BE2C (cell line): ENCODE results near the gene DCLK1.

Experiments used
- DNase-seq: peaks from one replicate; pipeline ENCODE4 v3.0.0-alpha.2; 2020
- H3K27me3 ChIP-seq: fragments of 250-450 bp; sonication (Bioruptor Pico); 2 replicates; pipeline ENCODE4 v1.5.1; 2020; ENCODE audit warnings: mild to moderate bottlenecking
- H3K36me3 ChIP-seq: fragments of 250-450 bp; sonication (Bioruptor Pico); 2 replicates; pipeline ENCODE4 v1.5.1; 2020; ENCODE audit warnings: mild to moderate bottlenecking
- H3K4me1 ChIP-seq: fragments of 250-450 bp; sonication (Bioruptor Pico); 2 replicates; pipeline ENCODE4 v1.5.1; 2020
- H3K4me3 ChIP-seq: 2 replicates; pipeline ENCODE4 v1.5.1; 2011; ENCODE audit warnings: low read depth, low read length
- H3K9me3 ChIP-seq: fragments of 250-450 bp; sonication (Bioruptor Pico); 2 replicates; pipeline ENCODE4 v1.5.1; 2020
- CTCF ChIP-seq: IDR thresholded peaks from 2 replicates; pipeline ENCODE4 v1.5.1; 2012; ENCODE audit warnings: mild to moderate bottlenecking, low read depth, low read length

The DCLK1 gene

GRCh38 chr13:35930665-35931631 lies 200.2 kb downstream of the DCLK1 start:
- Histone ChIP-seq H3K9me3 (no peaks in the 10 kb centered on the region), H3K27me3 (no peaks in the 10 kb centered on the region), H3K36me3 (no peaks in the 10 kb centered on the region), H3K4me3 (no peak overlapping the region), H3K4me1 (peaks cover 8% of the 10 kb centered on the region)
- no peak for TF ChIP-seq CTCF
- no peak for DNase-seq

- Histone ChIP-seq H3K27me3 (no peaks in the 10 kb centered on the region), H3K36me3 (no peaks in the 10 kb centered on the region), H3K9me3 (no peaks in the 10 kb centered on the region), H3K4me1 (peaks cover 8% of the 10 kb centered on the region), H3K4me3 (no peak overlapping the region)
- TF ChIP-seq CTCF = no peak
- peak; percentile 26 for DNase-seq
Measured at GRCh38 chr13:35927567-35928021, 203.6 kb downstream of the DCLK1 start.

- no peaks in the 10 kb centered on the region for H3K9me3 ChIP-seq
- no peaks in the 10 kb centered on the region for H3K36me3 ChIP-seq
- H3K4me1 ChIP-seq = peaks cover 8% of the 10 kb centered on the region
- no peak overlapping the region for H3K4me3 ChIP-seq
- no peaks in the 10 kb centered on the region for H3K27me3 ChIP-seq
- TF ChIP-seq CTCF = no peak
- DNase-seq = no peak
Measured at GRCh38 chr13:35926859-35927530, 204.2 kb downstream of the DCLK1 start.

GRCh38 chr13:35925669-35926068 lies 205.5 kb downstream of the DCLK1 start:
- Histone ChIP-seq H3K4me1 (peaks cover 8% of the 10 kb centered on the region), H3K36me3 (no peaks in the 10 kb centered on the region), H3K4me3 (no peak overlapping the region), H3K27me3 (no peaks in the 10 kb centered on the region), H3K9me3 (no peaks in the 10 kb centered on the region)
- TF ChIP-seq CTCF = no peak
- DNase-seq = no peak

- DNase-seq = no peak
Measured at GRCh38 chr13:35923347-35923746, 207.8 kb downstream of the DCLK1 start.

More at GRCh38 chr13:35923347-35923746, 207.8 kb downstream of the DCLK1 start:
- no peaks in the 10 kb centered on the region for H3K27me3 ChIP-seq
- H3K36me3 ChIP-seq = no peaks in the 10 kb centered on the region
- H3K4me3 ChIP-seq = no peak overlapping the region
- no peaks in the 10 kb centered on the region for H3K9me3 ChIP-seq
- TF ChIP-seq CTCF = no peak
- peaks cover 8% of the 10 kb centered on the region for H3K4me1 ChIP-seq
